NCI-H460 (cell line): ENCODE data around the gene DHX32. TPM values are rescaled to one million over a fixed set of nuclear protein-coding genes. Genes with fewer than 3 reads are reported as not detected.

ENCODE experiments used
- DNase-seq: peaks from one replicate; pipeline ENCODE4 v3.0.0-alpha.2; 2016; ENCODE audit warnings: low read depth; ENCODE audit errors: extremely low read depth
- total RNA-seq: library from RNA; depleted of rRNA; stranded (reverse); fragments of >200 nt; shearing (Covaris generic); gene quantifications from 2 replicates; pipeline ENCODE4 v1.2.3, GENCODE V29; 2014

DHX32 gene
- total RNA-seq, 1 experiment from 2014 or later, result 43.4 TPM

DNA sequence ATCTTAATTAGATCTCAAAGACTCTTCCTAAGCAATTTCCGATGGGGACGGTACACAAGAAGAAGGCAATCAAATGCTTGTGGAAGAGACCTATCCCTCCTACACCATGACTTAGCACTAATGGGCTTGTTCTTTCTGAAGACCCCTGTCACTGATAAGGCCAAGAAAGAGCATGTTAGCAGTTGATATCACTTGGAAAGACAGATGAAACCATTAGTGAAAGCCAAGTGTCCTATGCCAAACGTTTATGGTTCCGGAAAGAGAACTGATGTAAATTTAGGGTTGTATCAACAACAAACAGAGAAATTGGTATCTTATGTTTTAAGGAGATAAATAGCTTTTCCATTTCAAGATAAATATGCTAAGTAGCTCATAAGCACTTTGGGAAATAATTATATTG lies 64.5 kb downstream of the DHX32 start:
- no peak for DNase-seq

DNA sequence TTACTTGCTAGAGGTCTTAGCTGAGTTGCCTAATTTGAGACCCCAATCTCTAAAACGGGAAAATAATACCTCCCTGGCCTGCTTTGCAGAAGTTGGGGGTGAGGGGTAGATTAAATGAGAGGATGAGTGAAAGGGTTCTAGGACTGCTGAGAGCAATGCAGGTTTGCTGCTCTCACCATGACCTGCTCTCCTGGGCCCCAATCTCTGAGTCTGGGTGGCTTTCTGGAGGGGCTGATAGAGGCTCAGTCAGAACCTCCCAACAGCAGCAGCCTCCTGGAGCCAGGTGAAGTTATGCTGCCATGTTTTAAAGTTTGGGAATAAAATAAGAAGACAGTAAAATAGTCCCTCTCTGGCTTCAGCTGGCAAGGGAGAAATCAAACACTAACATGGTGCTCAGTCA lies 65.3 kb downstream of the DHX32 start:
- DNase-seq, result no peak

DNA sequence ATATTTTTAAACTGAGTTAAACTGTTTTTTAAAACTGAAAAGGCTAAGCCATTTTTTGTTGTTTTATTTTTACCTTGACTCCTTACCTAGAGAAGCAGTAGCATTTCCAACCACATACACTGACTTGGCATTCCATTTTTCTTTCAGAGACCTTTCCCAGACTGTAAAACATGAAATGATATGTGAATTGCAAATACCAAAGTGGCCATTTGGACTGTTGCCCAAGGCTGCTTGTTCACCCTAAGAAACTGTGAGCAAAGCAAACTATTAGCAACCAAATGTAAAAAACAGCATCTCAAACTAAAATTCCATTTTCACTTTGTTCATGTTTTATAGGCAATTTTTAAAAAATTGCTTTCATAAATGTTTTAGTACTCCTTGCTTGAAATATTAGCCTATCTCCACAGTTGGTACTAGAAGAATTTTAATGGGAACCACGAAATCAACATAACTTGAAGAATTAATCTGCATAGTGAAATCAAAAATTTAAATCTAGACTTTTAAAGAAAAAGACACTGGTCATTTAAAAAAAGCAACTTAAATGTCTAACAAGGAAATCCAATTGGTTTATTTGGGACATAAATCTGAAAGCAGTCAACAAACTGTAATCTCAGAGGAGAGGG lies 68.9 kb downstream of the DHX32 start:
- DNase-seq, result no peak

DNA sequence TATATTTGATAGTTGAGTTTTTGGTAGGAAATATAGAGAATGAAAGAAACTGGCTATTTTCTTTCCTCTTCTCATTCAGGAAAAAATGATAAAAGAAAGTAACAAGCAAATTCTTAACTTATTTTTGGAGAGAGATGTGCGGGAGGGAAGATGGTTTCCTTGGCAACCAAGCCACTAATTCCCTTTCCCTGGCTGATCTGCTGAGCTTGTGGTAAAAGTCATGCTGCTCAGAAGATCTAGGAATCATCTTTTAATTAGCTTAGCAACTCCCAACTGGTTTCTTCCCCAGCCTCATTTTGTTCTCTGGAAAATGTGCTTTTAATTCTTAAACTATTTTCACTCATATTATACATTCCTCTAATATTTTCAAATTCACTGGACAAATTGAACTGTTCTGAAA lies 69.8 kb downstream of the DHX32 start:
- DNase-seq, result no peak

- DNase-seq, result no peak
Observed at GRCh38 chr10:125808047-125808446, 73.0 kb downstream of the DHX32 start.

GRCh38 chr10:125802739-125803138 lies 78.4 kb downstream of the DHX32 start:
- DNase-seq, result no peak

DNA sequence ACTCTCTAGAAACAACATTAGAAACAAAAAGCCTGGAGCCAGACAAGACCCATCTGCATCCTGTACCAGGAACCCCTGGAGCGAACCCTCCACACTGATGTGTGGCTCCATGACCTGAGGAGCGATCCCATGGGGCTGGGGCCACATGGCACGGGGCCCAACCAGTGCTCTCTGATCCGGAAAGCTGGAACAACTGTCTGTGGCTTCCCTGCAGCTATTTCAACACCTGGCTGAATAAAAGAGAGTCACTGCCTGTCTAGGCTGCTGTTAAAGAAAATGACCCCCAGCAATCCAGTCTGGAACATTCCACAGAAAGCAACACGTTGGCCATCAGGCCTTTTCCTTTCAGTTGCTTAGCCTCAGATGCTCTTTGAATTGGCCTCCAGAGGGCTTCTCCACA lies 79.0 kb downstream of the DHX32 start:
- DNase-seq, result no peak

DNA sequence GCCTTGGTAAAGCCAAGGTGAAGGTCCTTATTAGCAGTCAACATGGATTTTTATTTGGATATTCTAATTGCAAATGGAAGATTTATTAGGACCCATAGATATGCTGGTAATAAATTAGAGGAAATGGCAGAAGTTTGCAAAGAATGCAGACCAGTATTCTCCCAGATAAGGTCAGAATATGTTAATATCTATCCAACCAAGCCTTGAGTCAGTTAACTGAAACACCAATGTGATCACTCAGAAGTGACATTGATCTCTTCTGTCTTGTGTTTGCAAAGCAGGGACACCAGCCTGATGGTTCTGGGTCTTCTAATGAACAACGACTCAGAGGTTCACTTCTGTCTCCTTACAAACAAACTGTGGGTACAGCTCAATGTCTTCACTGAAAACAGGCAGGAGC lies 79.5 kb downstream of the DHX32 start:
- DNase-seq, result no peak

- DNase-seq, result no peak
Observed at GRCh38 chr10:125799451-125800182, 81.5 kb downstream of the DHX32 start.

DNA sequence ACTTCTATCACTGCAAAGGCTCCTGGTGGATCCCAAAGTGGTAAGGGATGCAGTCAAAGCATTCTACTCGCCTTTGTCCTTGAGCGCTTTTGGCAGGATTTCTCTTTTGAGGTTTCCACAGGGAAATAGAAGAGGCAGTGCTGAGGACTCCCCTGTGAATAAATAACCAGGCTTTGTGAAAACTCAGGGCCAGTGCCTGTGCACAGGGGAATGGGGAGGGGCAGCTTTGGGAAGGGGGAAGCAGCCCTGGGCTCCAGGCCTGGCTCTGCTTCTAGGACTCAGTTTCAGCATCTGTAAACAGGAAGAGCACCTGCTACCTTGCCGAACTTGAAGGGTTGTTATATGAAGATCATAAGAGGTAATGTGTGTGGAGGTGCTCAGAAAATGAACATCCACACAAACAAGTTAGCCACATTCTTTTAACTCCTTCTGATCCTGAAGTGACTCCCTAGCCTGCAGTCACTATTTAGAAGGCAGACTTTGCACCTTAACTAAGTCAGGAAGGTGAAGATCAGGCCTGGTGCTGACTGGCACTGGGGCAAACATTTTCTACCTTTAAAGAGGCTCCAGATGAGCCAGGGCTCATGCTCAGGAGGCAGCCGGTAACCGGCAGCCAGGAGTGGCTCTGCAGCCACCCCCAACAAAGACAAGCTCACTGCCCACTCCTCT lies 83.0 kb downstream of the DHX32 start:
- no peak for DNase-seq

DNA sequence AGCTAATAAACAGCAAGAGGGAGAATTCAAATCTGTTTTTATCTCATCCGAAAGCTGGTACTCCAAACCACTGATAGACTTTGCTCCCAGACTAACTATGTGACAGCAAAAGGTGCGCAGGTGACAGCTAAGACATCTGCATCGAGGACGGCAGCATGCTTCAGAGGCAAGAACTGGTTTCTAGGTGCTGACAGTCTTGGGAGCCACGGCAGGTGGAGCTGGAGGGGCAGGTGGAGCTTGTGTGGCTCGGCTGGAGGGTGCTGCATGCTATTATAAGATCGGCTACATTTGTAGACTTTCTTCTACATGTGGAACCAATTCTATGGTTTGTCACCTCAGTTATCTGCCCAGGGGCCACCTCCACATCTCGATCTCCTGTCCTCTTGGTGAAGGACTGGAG lies 83.7 kb downstream of the DHX32 start:
- no peak for DNase-seq

DNA sequence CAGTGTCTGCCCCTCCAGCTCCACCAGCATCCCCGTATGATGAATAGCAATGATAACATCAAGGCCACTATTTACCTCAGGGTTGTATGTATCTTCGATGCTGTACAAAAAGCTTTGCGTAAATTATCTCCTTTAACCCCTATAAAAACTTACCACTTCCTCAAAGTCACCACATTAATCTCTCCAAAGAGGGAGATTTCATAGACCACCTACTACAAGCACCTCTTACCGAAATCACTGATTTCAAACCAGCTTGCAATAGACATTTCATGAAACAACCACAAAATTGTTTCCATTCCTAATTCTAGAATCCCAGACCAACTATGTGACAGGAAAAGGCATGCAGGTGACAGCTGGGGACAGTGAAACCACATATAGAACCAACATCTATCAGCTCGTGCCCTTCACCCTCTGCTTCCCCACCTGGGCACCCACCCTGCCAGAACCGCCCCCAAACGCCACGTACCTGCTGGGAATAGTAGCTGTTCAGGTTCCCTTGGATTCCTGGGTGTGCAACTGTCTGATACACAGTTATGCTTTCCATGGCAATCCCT lies 85.4 kb downstream of the DHX32 start:
- DNase-seq, result no peak

DNA sequence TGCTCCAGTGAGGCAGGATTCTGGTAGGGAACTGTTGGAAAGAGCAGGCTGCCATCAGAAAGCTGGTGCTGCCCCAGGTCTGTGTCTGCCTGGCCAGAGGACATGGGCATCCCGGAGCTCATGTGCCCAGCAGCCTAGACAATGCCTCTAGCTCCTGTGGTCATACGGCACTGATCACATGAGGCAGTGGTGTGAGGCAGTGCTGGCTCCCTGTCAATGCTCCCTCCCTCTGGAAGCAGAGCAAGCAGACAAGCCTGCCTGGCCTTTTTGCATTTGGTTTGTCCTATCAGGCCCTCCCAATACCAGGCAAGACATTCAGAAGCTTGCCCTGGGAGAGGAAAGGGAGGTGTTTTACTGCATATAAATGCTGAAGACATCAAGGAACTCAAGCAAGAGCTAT lies 86.0 kb downstream of the DHX32 start:
- DNase-seq, result no peak

GRCh38 chr10:125792342-125793300 lies 88.5 kb downstream of the DHX32 start:
- DNase-seq, result no peak

- DNase-seq, result no peak
Observed at GRCh38 chr10:125788156-125789034, 92.7 kb downstream of the DHX32 start.
